Kidney epithelial cell (primary cell): ENCODE data around the gene RAB6A. TPM values are rescaled to one million over a fixed set of nuclear protein-coding genes. Genes with fewer than 3 reads are reported as not detected.

ENCODE experiments used
- DNase-seq: peaks from one replicate; pipeline ENCODE4 v3.0.0-alpha.2; 2010; ENCODE audit warnings: low read depth
- H3K27me3 ChIP-seq: 2 replicates; pipeline ENCODE4 v1.6.0; 2011; ENCODE audit warnings: low read length; ENCODE audit not compliant: control insufficient read depth, insufficient read depth
- H3K36me3 ChIP-seq: 2 replicates; pipeline ENCODE4 v1.5.1; 2011; ENCODE audit warnings: low read length; ENCODE audit not compliant: control insufficient read depth, insufficient read depth
- H3K4me3 ChIP-seq: 2 replicates; pipeline ENCODE4 v1.5.1; 2011; ENCODE audit warnings: low read depth, mild to moderate bottlenecking, control low read depth, low read length
- CTCF ChIP-seq: IDR thresholded peaks from 2 replicates; pipeline ENCODE4 v1.5.1; 2011; ENCODE audit warnings: mild to moderate bottlenecking, moderate library complexity, low read length, control low read depth, inconsistent platforms; ENCODE audit not compliant: insufficient read depth, poor library complexity, severe bottlenecking
- total RNA-seq: library from RNA; depleted of rRNA; stranded (reverse); fragments of >200 nt; gene quantifications from 2 replicates; pipeline ENCODE4 v1.2.3, GENCODE V29; 2015

Gene RAB6A
- total RNA-seq, 1 donor from 2014 or later, result 120 TPM

GRCh38 chr11:73670808-73671207, 90.1 kb downstream of the RAB6A start:
- no peak for DNase-seq
- no peak for TF ChIP-seq CTCF

GRCh38 chr11:73667891-73668290, 93.0 kb downstream of the RAB6A start:
- no peaks in the 10 kb centered on the region for H3K36me3 ChIP-seq
- no peak overlapping the region for H3K4me3 ChIP-seq
- no peak for DNase-seq
- TF ChIP-seq CTCF, result no peak
- no peaks in the 10 kb centered on the region for H3K27me3 ChIP-seq

More at GRCh38 chr11:73670808-73671207, 90.1 kb downstream of the RAB6A start:
- H3K4me3 ChIP-seq, result no peak overlapping the region
- H3K36me3 ChIP-seq, result no peaks in the 10 kb centered on the region
- H3K27me3 ChIP-seq, result no peaks in the 10 kb centered on the region

GRCh38 chr11:73664877-73665276, 96.0 kb downstream of the RAB6A start:
- H3K27me3 ChIP-seq, result peaks cover 4% of the 10 kb centered on the region
- no peak overlapping the region for H3K4me3 ChIP-seq
- no peak for DNase-seq
- no peak for TF ChIP-seq CTCF
- H3K36me3 ChIP-seq, result no peaks in the 10 kb centered on the region

- DNase-seq, result no peak
- H3K27me3 ChIP-seq, result peaks cover 4% of the 10 kb centered on the region
- no peak for TF ChIP-seq CTCF
- H3K4me3 ChIP-seq, result no peak overlapping the region
- no peaks in the 10 kb centered on the region for H3K36me3 ChIP-seq
These were observed 97.0 kb downstream of the RAB6A start for GRCh38 chr11:73663604-73664495.

GRCh38 chr11:73662445-73663157, 98.3 kb downstream of the RAB6A start:
- H3K36me3 ChIP-seq, result no peaks in the 10 kb centered on the region
- DNase-seq, result no peak
- H3K27me3 ChIP-seq, result peaks cover 4% of the 10 kb centered on the region
- no peak for TF ChIP-seq CTCF
- H3K4me3 ChIP-seq, result no peak overlapping the region
